MM.1S (cell line): ENCODE data around the gene ZBTB38.

ENCODE experiments used
- DNase-seq: peaks from one replicate; pipeline ENCODE4 v3.0.0-alpha.2; 2015
- H2AFZ ChIP-seq: fragments of 300-600 bp; sonication (generic); 2 replicates; pipeline ENCODE4 v1.6.0; 2016; ENCODE audit warnings: antibody characterized with exemption, low read length
- H3F3A ChIP-seq: fragments of 300-600 bp; sonication (generic); 2 replicates; pipeline ENCODE4 v1.6.1; 2016; ENCODE audit warnings: mild to moderate bottlenecking, antibody characterized with exemption, low read length, moderate library complexity, mixed read lengths; ENCODE audit not compliant: insufficient read depth
- H3K27ac ChIP-seq: fragments of 300-600 bp; sonication (generic); 2 replicates; pipeline ENCODE4 v1.5.1; 2016; ENCODE audit warnings: mild to moderate bottlenecking, low read length
- H3K27me3 ChIP-seq: fragments of 300-600 bp; sonication (generic); replicated peaks from 2 replicates; pipeline ENCODE4 v1.6.0; 2016; ENCODE audit warnings: low read length; ENCODE audit not compliant: insufficient read depth
- H3K36me3 ChIP-seq: fragments of 300-600 bp; sonication (generic); replicated peaks from 2 replicates; pipeline ENCODE4 v1.6.1; 2016; ENCODE audit warnings: mild to moderate bottlenecking, low read length, mixed read lengths; ENCODE audit not compliant: insufficient read depth
- H3K4me1 ChIP-seq: fragments of 300-600 bp; sonication (generic); 2 replicates; pipeline ENCODE4 v1.6.1; 2016; ENCODE audit warnings: low read length, mixed read lengths
- H3K4me2 ChIP-seq: fragments of 300-600 bp; sonication (generic); 2 replicates; pipeline ENCODE4 v1.6.0; 2016; ENCODE audit warnings: low read depth, low read length
- H3K4me3 ChIP-seq: fragments of 300-600 bp; sonication (generic); 2 replicates; pipeline ENCODE4 v1.5.1; 2016; ENCODE audit warnings: low read length, mixed read lengths
- H3K79me2 ChIP-seq: fragments of 300-600 bp; sonication (generic); 2 replicates; pipeline ENCODE4 v1.6.1; 2016; ENCODE audit warnings: mixed run types, low read length, mixed read lengths
- H3K9ac ChIP-seq: fragments of 300-600 bp; sonication (generic); 2 replicates; pipeline ENCODE4 v1.6.1; 2016; ENCODE audit warnings: low read length, mixed read lengths
- H3K9me2 ChIP-seq: fragments of 300-600 bp; sonication (generic); replicated peaks from 2 replicates; pipeline ENCODE4 v1.6.1; 2016; ENCODE audit warnings: mild to moderate bottlenecking, low read length, mixed read lengths; ENCODE audit not compliant: insufficient read depth
- H3K9me3 ChIP-seq: fragments of 300-600 bp; sonication (generic); replicated peaks from 2 replicates; pipeline ENCODE4 v1.6.1; 2016; ENCODE audit warnings: mild to moderate bottlenecking, low read length, mixed read lengths; ENCODE audit not compliant: insufficient read depth
- H4K20me1 ChIP-seq: fragments of 300-600 bp; sonication (generic); 2 replicates; pipeline ENCODE4 v1.6.1; 2016; ENCODE audit warnings: mild to moderate bottlenecking, low read length, moderate library complexity, mixed read lengths; ENCODE audit not compliant: insufficient read depth
- EZH2 ChIP-seq: fragments of 300-600 bp; sonication (generic); optimal IDR thresholded peaks from 2 replicates; pipeline ENCODE3; 2017; ENCODE audit warnings: low read depth, mild to moderate bottlenecking, antibody characterized with exemption, low read length, mixed read lengths
- EZH2phosphoT487 ChIP-seq: fragments of 300-600 bp; sonication (generic); IDR thresholded peaks from 2 replicates; pipeline ENCODE4 v1.6.1; 2018; ENCODE audit warnings: antibody characterized with exemption, low read length
- TF ChIP-seq, protein P1 (sequence below): fragments of 300-600 bp; sonication (generic); IDR thresholded peaks from 2 replicates; pipeline ENCODE4 v1.5.1; 2016; ENCODE audit warnings: antibody characterized with exemption, low read length, mixed read lengths

ZBTB38 gene

GRCh38 chr3:141343865-141344271 is 24.4 kb upstream of the ZBTB38 start:
- H3K4me3 ChIP-seq: no peak overlapping the region
- H3K36me3 ChIP-seq: no peaks in the 10 kb centered on the region
- no peak for DNase-seq
- TF ChIP-seq EZH2 (no peak), EZH2phosphoT487 (no peak)
- TF ChIP-seq, protein P1, sequence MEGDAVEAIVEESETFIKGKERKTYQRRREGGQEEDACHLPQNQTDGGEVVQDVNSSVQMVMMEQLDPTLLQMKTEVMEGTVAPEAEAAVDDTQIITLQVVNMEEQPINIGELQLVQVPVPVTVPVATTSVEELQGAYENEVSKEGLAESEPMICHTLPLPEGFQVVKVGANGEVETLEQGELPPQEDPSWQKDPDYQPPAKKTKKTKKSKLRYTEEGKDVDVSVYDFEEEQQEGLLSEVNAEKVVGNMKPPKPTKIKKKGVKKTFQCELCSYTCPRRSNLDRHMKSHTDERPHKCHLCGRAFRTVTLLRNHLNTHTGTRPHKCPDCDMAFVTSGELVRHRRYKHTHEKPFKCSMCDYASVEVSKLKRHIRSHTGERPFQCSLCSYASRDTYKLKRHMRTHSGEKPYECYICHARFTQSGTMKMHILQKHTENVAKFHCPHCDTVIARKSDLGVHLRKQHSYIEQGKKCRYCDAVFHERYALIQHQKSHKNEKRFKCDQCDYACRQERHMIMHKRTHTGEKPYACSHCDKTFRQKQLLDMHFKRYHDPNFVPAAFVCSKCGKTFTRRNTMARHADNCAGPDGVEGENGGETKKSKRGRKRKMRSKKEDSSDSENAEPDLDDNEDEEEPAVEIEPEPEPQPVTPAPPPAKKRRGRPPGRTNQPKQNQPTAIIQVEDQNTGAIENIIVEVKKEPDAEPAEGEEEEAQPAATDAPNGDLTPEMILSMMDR: no peak
- no peaks in the 10 kb centered on the region for H3F3A ChIP-seq
- H3K79me2 ChIP-seq: no peaks in the 10 kb centered on the region
- H3K9me2 ChIP-seq: no peaks in the 10 kb centered on the region
- H3K27me3 ChIP-seq: no peaks in the 10 kb centered on the region
- H4K20me1 ChIP-seq: no peaks in the 10 kb centered on the region
- H3K9ac ChIP-seq: no peak overlapping the region
- H3K4me2 ChIP-seq: no peak overlapping the region
- H3K4me1 ChIP-seq: no peaks in the 10 kb centered on the region
- no peaks in the 10 kb centered on the region for H3K9me3 ChIP-seq
- H2AFZ ChIP-seq: no peak overlapping the region
- no peak overlapping the region for H3K27ac ChIP-seq

DNA sequence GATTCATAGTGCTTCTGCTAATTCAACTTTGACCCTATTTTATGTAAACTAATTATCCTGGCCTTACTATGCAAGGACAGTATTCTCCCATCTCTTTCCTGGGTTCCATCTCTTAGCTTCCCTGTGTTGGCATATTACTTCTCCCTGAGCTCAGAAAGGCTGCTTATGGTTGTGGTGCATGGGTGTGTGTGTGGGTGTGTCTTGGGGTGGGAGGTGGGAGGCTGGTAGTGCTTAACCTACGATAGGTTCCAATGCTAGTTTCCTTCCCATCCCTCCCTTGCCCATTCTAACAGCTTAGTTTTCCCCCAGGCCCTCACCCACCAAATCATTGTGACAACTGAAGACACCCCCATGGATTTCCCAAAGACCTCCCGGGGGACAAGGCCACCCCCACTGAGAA is 22.8 kb upstream of the ZBTB38 start:
- Histone ChIP-seq H3K4me3 (no peak overlapping the region), H3K79me2 (no peaks in the 10 kb centered on the region), H3K9me2 (no peaks in the 10 kb centered on the region), H3K4me2 (no peak overlapping the region), H2AFZ (no peak overlapping the region), H3K36me3 (no peaks in the 10 kb centered on the region), H4K20me1 (no peaks in the 10 kb centered on the region), H3K9ac (no peak overlapping the region), H3K27ac (no peak overlapping the region), H3K9me3 (no peaks in the 10 kb centered on the region), H3F3A (no peaks in the 10 kb centered on the region), H3K4me1 (no peaks in the 10 kb centered on the region), H3K27me3 (no peaks in the 10 kb centered on the region)
- TF ChIP-seq, protein P1: no peak
- no peak for TF ChIP-seq EZH2
- TF ChIP-seq EZH2phosphoT487: no peak
- no peak for DNase-seq

DNA sequence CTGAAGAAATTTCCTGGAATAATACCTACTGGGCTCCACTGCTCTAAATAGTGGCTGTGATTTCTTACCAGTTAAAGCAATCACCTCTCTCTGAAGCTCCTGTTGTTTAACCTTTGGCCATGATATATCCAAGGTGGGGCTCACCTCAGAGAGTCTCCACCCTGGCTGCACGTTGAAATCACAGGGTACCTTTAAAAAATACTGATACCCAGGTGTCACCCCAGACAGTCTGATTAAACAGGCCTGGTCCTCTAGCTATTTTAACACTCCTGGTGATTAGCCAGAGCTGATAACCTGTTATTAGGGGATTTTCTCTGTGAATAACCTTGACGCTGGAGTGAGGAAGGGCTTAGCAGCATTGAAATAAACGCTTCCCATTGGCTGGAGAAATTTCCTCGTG is 22.3 kb upstream of the ZBTB38 start:
- H3F3A ChIP-seq: no peaks in the 10 kb centered on the region
- H3K79me2 ChIP-seq: no peaks in the 10 kb centered on the region
- H4K20me1 ChIP-seq: no peaks in the 10 kb centered on the region
- H2AFZ ChIP-seq: no peak overlapping the region
- H3K9ac ChIP-seq: no peak overlapping the region
- no peak overlapping the region for H3K27ac ChIP-seq
- H3K9me2 ChIP-seq: no peaks in the 10 kb centered on the region
- no peaks in the 10 kb centered on the region for H3K36me3 ChIP-seq
- no peak for DNase-seq
- H3K27me3 ChIP-seq: no peaks in the 10 kb centered on the region
- H3K9me3 ChIP-seq: no peaks in the 10 kb centered on the region
- no peak for TF ChIP-seq EZH2
- TF ChIP-seq, protein P1: no peak
- no peak for TF ChIP-seq EZH2phosphoT487
- no peak overlapping the region for H3K4me2 ChIP-seq
- H3K4me3 ChIP-seq: no peak overlapping the region
- H3K4me1 ChIP-seq: no peaks in the 10 kb centered on the region
